PC-9 (cell line): ENCODE measurements around the gene PRKG1. TPM values are rescaled to one million over a fixed set of nuclear protein-coding genes. Genes with fewer than 3 reads are reported as not detected.

ENCODE experiments used
- BruUV-seq: library from RNA; stranded (reverse); fragments of 400-500 nt; replicated peaks from 2 replicates; lab custom pipeline; 2021; lab: Mats Ljungman, UMichigan
- CTCF ChIA-PET: fragments of 300-600 bp; sonication (Branson Sonifier 250); formaldehyde crosslinking; loops from one replicate; lab custom pipeline; 2022; ENCODE audit warnings: antibody characterized with exemption; lab: Charles Lee
- POLR2A ChIA-PET: fragments of 300-600 bp; sonication (Branson Sonifier 250); formaldehyde crosslinking; loops from one replicate; lab custom pipeline; 2022; ENCODE audit warnings: antibody characterized with exemption; ENCODE audit not compliant: unreplicated experiment; lab: Charles Lee
- DNase-seq, 2 experiments: peaks; one replicate each; pipeline versions ENCODE4 v3.0.0 to v3.0.0-alpha.2; 2015 to 2022; ENCODE audit warnings: mixed read lengths in 1 of 2
- H2AFZ ChIP-seq: fragments of 200-600 bp; sonication (generic); 2 replicates; pipeline ENCODE4 v1.8.1; 2017; ENCODE audit warnings: antibody characterized with exemption
- H3F3A ChIP-seq: fragments of 200-600 bp; sonication (generic); 2 replicates; pipeline ENCODE4 v1.8.1; 2017; ENCODE audit warnings: antibody characterized with exemption, mild to moderate bottlenecking, low read depth; ENCODE audit not compliant: insufficient read depth
- H3K27ac ChIP-seq: fragments of 200-600 bp; sonication (generic); 2 replicates; pipeline ENCODE4 v1.6.1; 2016; ENCODE audit warnings: mixed run types
- H3K27me3 ChIP-seq: fragments of 200-600 bp; sonication (generic); 2 replicates; pipeline ENCODE4 v1.6.1; 2016; ENCODE audit warnings: low read depth, mixed run types; ENCODE audit not compliant: insufficient read depth
- H3K36me3 ChIP-seq: fragments of 200-600 bp; sonication (generic); 2 replicates; pipeline ENCODE4 v1.6.1; 2016; ENCODE audit warnings: low read depth, mixed run types
- H3K4me1 ChIP-seq: fragments of 200-600 bp; sonication (generic); replicated peaks from 2 replicates; pipeline ENCODE4 v1.6.1; 2016; ENCODE audit warnings: mixed run types; ENCODE audit not compliant: insufficient read depth
- H3K4me2 ChIP-seq: fragments of 200-600 bp; sonication (generic); 2 replicates; pipeline ENCODE4 v1.6.1; 2017; ENCODE audit warnings: mixed run types
- H3K4me3 ChIP-seq: fragments of 200-600 bp; sonication (generic); 2 replicates; pipeline ENCODE4 v1.6.1; 2016; ENCODE audit warnings: mixed run types
- H3K79me2 ChIP-seq: fragments of 200-600 bp; sonication (generic); 2 replicates; pipeline ENCODE4 v1.6.1; 2017; ENCODE audit warnings: low read depth, mixed run types
- H3K9me2 ChIP-seq: fragments of 200-600 bp; sonication (generic); 2 replicates; pipeline ENCODE4 v1.8.1; 2017; ENCODE audit warnings: mild to moderate bottlenecking; ENCODE audit not compliant: insufficient read depth
- H3K9me3 ChIP-seq: fragments of 200-600 bp; sonication (generic); 2 replicates; pipeline ENCODE4 v1.8.1; 2016; ENCODE audit warnings: low read depth; ENCODE audit not compliant: insufficient read depth
- H4K20me1 ChIP-seq: fragments of 200-600 bp; sonication (generic); 2 replicates; pipeline ENCODE4 v1.8.1; 2017; ENCODE audit not compliant: insufficient read depth
- EZH2 ChIP-seq: fragments of 200-600 bp; sonication (generic); IDR thresholded peaks from 2 replicates; pipeline ENCODE4 v1.8.0; 2017; ENCODE audit warnings: antibody characterized with exemption, low read depth
- intact Hi-C: fragments of 100-400 bp; cut with micrococcal nuclease; formaldehyde crosslinking; loops from one replicate; pipeline ENCODE4 v1.10.0; 2022; ENCODE audit not compliant: unreplicated experiment
- total RNA-seq: library from RNA; stranded (reverse); gene quantifications from 2 replicates; pipeline ENCODE4 v1.2.3, GENCODE V29; 2021
- TF ChIP-seq, protein P1 (sequence below): fragments of 200-600 bp; sonication (generic); conservative IDR thresholded peaks from 2 replicates; pipeline ENCODE4 v1.6.1; 2017; ENCODE audit warnings: mixed run types, antibody characterized with exemption, mild to moderate bottlenecking, moderate library complexity

The PRKG1 gene
- total RNA-seq, 1 experiment from 2014 or later, result 0.70 TPM

DNA sequence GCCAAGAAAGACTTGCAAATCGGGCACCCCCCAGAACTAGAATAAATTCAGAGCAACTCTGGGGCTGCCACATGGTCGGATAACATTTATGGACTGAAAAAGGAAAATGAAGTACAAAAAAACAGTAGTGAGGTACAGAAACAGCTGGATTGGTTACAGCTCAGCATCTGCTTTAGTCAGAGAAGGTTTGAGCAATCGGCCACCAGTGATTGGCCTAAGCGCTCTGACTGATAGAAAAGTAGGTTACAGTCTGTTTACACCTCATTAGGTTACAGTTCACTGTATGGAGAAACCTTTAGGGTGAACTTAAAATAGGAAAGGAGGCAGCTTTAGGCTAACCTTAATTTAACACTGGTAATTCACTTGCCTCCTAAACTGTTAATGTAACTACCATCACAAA, 1137.8 kb downstream of the PRKG1 start:
- no TSS peak for BruUV-seq
- ChIA-PET POLR2A (no interaction called here), CTCF (no interaction called here)
- no peaks in the 10 kb centered on the region for H3K36me3 ChIP-seq
- no peaks in the 10 kb centered on the region for H3K79me2 ChIP-seq
- no peaks in the 10 kb centered on the region for H3F3A ChIP-seq
- TF ChIP-seq, protein P1, sequence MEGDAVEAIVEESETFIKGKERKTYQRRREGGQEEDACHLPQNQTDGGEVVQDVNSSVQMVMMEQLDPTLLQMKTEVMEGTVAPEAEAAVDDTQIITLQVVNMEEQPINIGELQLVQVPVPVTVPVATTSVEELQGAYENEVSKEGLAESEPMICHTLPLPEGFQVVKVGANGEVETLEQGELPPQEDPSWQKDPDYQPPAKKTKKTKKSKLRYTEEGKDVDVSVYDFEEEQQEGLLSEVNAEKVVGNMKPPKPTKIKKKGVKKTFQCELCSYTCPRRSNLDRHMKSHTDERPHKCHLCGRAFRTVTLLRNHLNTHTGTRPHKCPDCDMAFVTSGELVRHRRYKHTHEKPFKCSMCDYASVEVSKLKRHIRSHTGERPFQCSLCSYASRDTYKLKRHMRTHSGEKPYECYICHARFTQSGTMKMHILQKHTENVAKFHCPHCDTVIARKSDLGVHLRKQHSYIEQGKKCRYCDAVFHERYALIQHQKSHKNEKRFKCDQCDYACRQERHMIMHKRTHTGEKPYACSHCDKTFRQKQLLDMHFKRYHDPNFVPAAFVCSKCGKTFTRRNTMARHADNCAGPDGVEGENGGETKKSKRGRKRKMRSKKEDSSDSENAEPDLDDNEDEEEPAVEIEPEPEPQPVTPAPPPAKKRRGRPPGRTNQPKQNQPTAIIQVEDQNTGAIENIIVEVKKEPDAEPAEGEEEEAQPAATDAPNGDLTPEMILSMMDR, result no peak
- no peak for TF ChIP-seq EZH2
- no peaks in the 10 kb centered on the region for H3K4me1 ChIP-seq
- no peaks in the 10 kb centered on the region for H3K9me3 ChIP-seq
- H3K4me3 ChIP-seq, result no peak overlapping the region
- no peak overlapping the region for H3K4me2 ChIP-seq
- no peaks in the 10 kb centered on the region for H3K27me3 ChIP-seq
- H3K27ac ChIP-seq, result no peak overlapping the region
- no peak overlapping the region for H2AFZ ChIP-seq
- intact Hi-C loops, result no loop called here
- no peaks in the 10 kb centered on the region for H3K9me2 ChIP-seq
- DNase-seq, result no peak
- no peaks in the 10 kb centered on the region for H4K20me1 ChIP-seq

DNA sequence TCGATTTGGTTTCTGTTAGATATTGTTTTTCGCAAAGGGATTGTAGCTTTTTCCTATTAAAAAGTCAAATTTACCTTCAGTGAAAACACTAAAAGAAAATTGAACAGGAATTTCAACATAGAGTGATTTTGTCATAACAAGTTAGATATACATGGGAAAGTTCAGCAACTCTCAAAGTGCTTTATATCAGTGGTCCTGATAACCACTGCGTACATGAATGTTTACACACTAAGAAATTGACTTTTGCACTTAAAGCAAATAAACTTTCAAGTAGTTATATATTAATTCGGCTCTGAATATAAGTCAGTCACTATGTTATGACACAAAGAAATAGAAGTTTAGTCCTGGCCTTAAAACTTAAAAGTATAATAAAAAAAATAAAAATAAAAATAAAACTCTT, 1138.5 kb downstream of the PRKG1 start:
- Histone ChIP-seq H3K4me3 (no peak overlapping the region), H3K27me3 (no peaks in the 10 kb centered on the region), H2AFZ (no peak overlapping the region), H3K79me2 (no peaks in the 10 kb centered on the region), H3K9me3 (no peaks in the 10 kb centered on the region), H4K20me1 (no peaks in the 10 kb centered on the region), H3K27ac (no peak overlapping the region), H3K4me1 (no peaks in the 10 kb centered on the region), H3K36me3 (no peaks in the 10 kb centered on the region), H3K9me2 (no peaks in the 10 kb centered on the region), H3F3A (no peaks in the 10 kb centered on the region), H3K4me2 (no peak overlapping the region)
- POLR2A ChIA-PET, result no interaction called here
- intact Hi-C loops, result no loop called here
- CTCF ChIA-PET, result no interaction called here
- no peak for DNase-seq
- no peak for TF ChIP-seq EZH2
- TF ChIP-seq, protein P1, result no peak
- no TSS peak for BruUV-seq

- H3K79me2 ChIP-seq, result no peaks in the 10 kb centered on the region
- CTCF ChIA-PET, result no interaction called here
Observed at GRCh38 chr10:52213321-52213752, 1139.0 kb downstream of the PRKG1 start.

More at GRCh38 chr10:52213321-52213752, 1139.0 kb downstream of the PRKG1 start:
- Histone ChIP-seq H2AFZ (no peak overlapping the region), H3K9me3 (no peaks in the 10 kb centered on the region), H4K20me1 (no peaks in the 10 kb centered on the region), H3F3A (no peaks in the 10 kb centered on the region), H3K4me1 (no peaks in the 10 kb centered on the region), H3K36me3 (no peaks in the 10 kb centered on the region), H3K27ac (no peak overlapping the region), H3K9me2 (no peaks in the 10 kb centered on the region), H3K27me3 (no peaks in the 10 kb centered on the region), H3K4me2 (no peak overlapping the region), H3K4me3 (no peak overlapping the region)
- no TSS peak for BruUV-seq
- POLR2A ChIA-PET, result no interaction called here
- intact Hi-C loops, result no loop called here
- TF ChIP-seq EZH2, result no peak
- TF ChIP-seq, protein P1, result no peak
- DNase-seq, result no peak
